ENCODE results near the gene ERBB4.
"Not testable (repeated sequence)": the region's sequence is repeated elsewhere in the genome, so short reads cannot be mapped to it uniquely, and the experiment has no call there.

Gene ERBB4

GRCh38 chr2:211745295-211746097, 793.1 kb downstream of the ERBB4 start:
- DNase-seq (ENCODE audit: low spot score): peak; percentile 60
- FAIRE-seq: no peak

- no peak for FAIRE-seq
- no peak for DNase-seq (ENCODE audit: low spot score)
Measured at GRCh38 chr2:211744379-211744778, 794.2 kb downstream of the ERBB4 start.

GRCh38 chr2:211741966-211742365, 796.6 kb downstream of the ERBB4 start:
- no peak for DNase-seq (ENCODE audit: low spot score)

GRCh38 chr2:211737282-211737681, 801.3 kb downstream of the ERBB4 start:
- no peak for FAIRE-seq

More at GRCh38 chr2:211741966-211742365, 796.6 kb downstream of the ERBB4 start:
- no peak for FAIRE-seq

GRCh38 chr2:211730215-211730614, 808.4 kb downstream of the ERBB4 start:
- FAIRE-seq (no peak), DNase-seq (ENCODE audit: low spot score) (no peak)

More at GRCh38 chr2:211737282-211737681, 801.3 kb downstream of the ERBB4 start:
- DNase-seq (ENCODE audit: low spot score): peak; percentile 2

GRCh38 chr2:211729433-211729832, 809.2 kb downstream of the ERBB4 start:
- FAIRE-seq (no peak), DNase-seq (ENCODE audit: low spot score) (no peak)

- DNase-seq (ENCODE audit: low spot score): no peak
- no peak for FAIRE-seq
Measured at GRCh38 chr2:211724933-211725332, 813.7 kb downstream of the ERBB4 start.

- FAIRE-seq: no peak
Measured at GRCh38 chr2:211723398-211723797, 815.2 kb downstream of the ERBB4 start.

GRCh38 chr2:211722928-211723327, 815.7 kb downstream of the ERBB4 start:
- FAIRE-seq: no peak
- no peak for DNase-seq (ENCODE audit: low spot score)

More at GRCh38 chr2:211723398-211723797, 815.2 kb downstream of the ERBB4 start:
- DNase-seq (ENCODE audit: low spot score): no peak

- FAIRE-seq; DNase-seq (ENCODE audit: low spot score): not testable (repeated sequence)
Measured at GRCh38 chr2:211721874-211722273, 816.7 kb downstream of the ERBB4 start.

GRCh38 chr2:211709389-211709788, 829.2 kb downstream of the ERBB4 start:
- FAIRE-seq (no peak), DNase-seq (ENCODE audit: low spot score) (no peak)

GRCh38 chr2:211692689-211693088, 845.9 kb downstream of the ERBB4 start:
- DNase-seq (ENCODE audit: low spot score): no peak
- FAIRE-seq: no peak

GRCh38 chr2:211690736-211691135, 847.9 kb downstream of the ERBB4 start:
- FAIRE-seq: no peak
- DNase-seq (ENCODE audit: low spot score): no peak

GRCh38 chr2:211688196-211688595, 850.4 kb downstream of the ERBB4 start:
- FAIRE-seq: no peak
- no peak for DNase-seq (ENCODE audit: low spot score)

GRCh38 chr2:211674715-211675114, 863.9 kb downstream of the ERBB4 start:
- DNase-seq (ENCODE audit: low spot score) (no peak), FAIRE-seq (no peak)

GRCh38 chr2:211673133-211673905, 865.3 kb downstream of the ERBB4 start:
- DNase-seq (ENCODE audit: low spot score): no peak
- no peak for FAIRE-seq

GRCh38 chr2:211671977-211672376, 866.6 kb downstream of the ERBB4 start:
- DNase-seq (ENCODE audit: low spot score): no peak
- no peak for FAIRE-seq

- DNase-seq (ENCODE audit: low spot score) (no peak), FAIRE-seq (no peak)
Measured at GRCh38 chr2:211665299-211665698, 873.3 kb downstream of the ERBB4 start.

- DNase-seq (ENCODE audit: low spot score) (no peak), FAIRE-seq (no peak)
Measured at GRCh38 chr2:211664321-211664720, 874.3 kb downstream of the ERBB4 start.

- DNase-seq (ENCODE audit: low spot score) (no peak), FAIRE-seq (no peak)
Measured at GRCh38 chr2:211654211-211654780, 884.3 kb downstream of the ERBB4 start.

- DNase-seq (ENCODE audit: low spot score) (no peak), FAIRE-seq (no peak)
Measured at GRCh38 chr2:211652327-211652726, 886.3 kb downstream of the ERBB4 start.

- no peak for DNase-seq (ENCODE audit: low spot score)
- FAIRE-seq: no peak
Measured at GRCh38 chr2:211649331-211649730, 889.3 kb downstream of the ERBB4 start.

All from urothelium cell line (cell line).